Left lung (tissue), 10 donors: ENCODE measurements around the gene HCN4. TPM values are rescaled to one million over a fixed set of nuclear protein-coding genes. Genes with fewer than 3 reads are reported as not detected.
A peak's percentile ranks its signal among the peaks of the same experiment; 100 is the strongest.

Experiments used
- ATAC-seq: fragments of 200-7000 bp; cut with Tn5 transposase; one replicate; pipeline ENCODE4 v1.9.1; 2020; ENCODE audit warnings: moderate library complexity
- DNase-seq, 4 donors: peaks; one replicate each; pipeline ENCODE4 v3.0.0-alpha.2; 2013 to 2020
- H3K27ac ChIP-seq, 2 donors: fragments of 200-600 bp; sonication (generic) in 1 of 2; one replicate each; pipeline versions ENCODE4 v1.5.0 to v1.8.0; 2020 to 2021
- H3K27me3 ChIP-seq, 2 donors: fragments of 200-600 bp; sonication (generic) in 1 of 2; one replicate each; pipeline versions ENCODE4 v1.5.0 to v1.8.0; 2020 to 2021
- H3K36me3 ChIP-seq, 2 donors: fragments of 200-600 bp; sonication (generic) in 1 of 2; one replicate each; pipeline versions ENCODE4 v1.5.0 to v1.8.0; 2020 to 2021
- H3K4me1 ChIP-seq, 2 donors: fragments of 200-600 bp; one replicate each; pipeline ENCODE4 v1.8.0; 2021
- H3K4me3 ChIP-seq, 2 donors: fragments of 200-600 bp; sonication (generic) in 1 of 2; one replicate each; pipeline versions ENCODE4 v1.5.0 to v1.8.0; 2020 to 2021; ENCODE audit warnings: mild to moderate bottlenecking in 1 of 2
- H3K9me3 ChIP-seq, 2 donors: fragments of 200-600 bp; sonication (generic) in 1 of 2; one replicate each; pipeline versions ENCODE4 v1.5.0 to v1.8.0; 2020 to 2021
- intact Hi-C, 2 donors: fragments of 100-400 bp; cut with DNase I; formaldehyde crosslinking; loops; one replicate each; pipeline versions ENCODE4 v1.11.2 to v1.14.2; 2022
- polyA plus RNA-seq, 6 donors: library from polyadenylated mRNA; unstranded; fragments of 120-200 nt; gene quantifications; one replicate each; pipeline ENCODE4 v1.2.1, GENCODE V29; 2013; ENCODE audit not compliant: insufficient read length in 6 of 6
- total RNA-seq, 2 donors: library from RNA; stranded (reverse); fragmentation: NEBNext Ultra II Directional; extraction: Animal tissue kit (Norgen Biotek cat#: 25700); gene quantifications; one replicate each; pipeline ENCODE4 v1.2.1, GENCODE V29; 2021
- TF ChIP-seq, protein P1 (sequence below), 2 donors: fragments of 200-600 bp; sonication (generic) in 1 of 2; IDR thresholded peaks; one replicate each; pipeline versions ENCODE4 v1.5.0 to v1.8.0; 2021; ENCODE audit warnings: antibody characterized with exemption in 2 of 2
- donor health status: DM: no; HTN: yes; CAD: no.
- donor health status: DM: no; HTN: no; CAD: no.

HCN4 gene
- total and polyA plus RNA-seq, 8 donors, result 0.09 to 0.27 (median 0.18) TPM

DNA sequence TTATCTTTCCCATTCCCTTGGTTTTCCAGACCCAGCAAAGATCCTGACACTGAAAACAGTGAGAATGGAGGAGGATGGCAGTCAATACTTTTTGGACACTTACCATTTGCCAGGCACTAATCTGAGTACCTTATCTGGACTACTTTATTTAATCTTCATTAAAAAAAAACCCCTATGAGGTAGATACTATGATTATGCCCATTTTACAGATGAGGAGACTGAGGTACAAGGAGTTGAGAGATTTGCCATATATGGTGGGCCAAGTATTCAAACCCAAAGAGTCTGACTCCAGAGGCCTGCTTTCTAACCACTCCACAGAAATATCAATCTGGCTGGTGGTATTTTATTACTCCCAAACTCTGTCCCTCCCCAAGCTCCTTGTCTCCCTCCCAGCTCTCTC lies 19.6 kb downstream of the HCN4 start:
- ATAC-seq (no peak), DNase-seq (no peak)
- Histone ChIP-seq H3K36me3 (no peaks in the 10 kb centered on the region), H3K27ac (no peak overlapping the region), H3K9me3 (no peaks in the 10 kb centered on the region), H3K27me3 (peaks cover 0 to 35% of the 10 kb centered on the region in 2 donors), H3K4me1 (no peaks in the 10 kb centered on the region), H3K4me3 (no peak overlapping the region)
- intact Hi-C loops, result no loop called here
- TF ChIP-seq, protein P1, sequence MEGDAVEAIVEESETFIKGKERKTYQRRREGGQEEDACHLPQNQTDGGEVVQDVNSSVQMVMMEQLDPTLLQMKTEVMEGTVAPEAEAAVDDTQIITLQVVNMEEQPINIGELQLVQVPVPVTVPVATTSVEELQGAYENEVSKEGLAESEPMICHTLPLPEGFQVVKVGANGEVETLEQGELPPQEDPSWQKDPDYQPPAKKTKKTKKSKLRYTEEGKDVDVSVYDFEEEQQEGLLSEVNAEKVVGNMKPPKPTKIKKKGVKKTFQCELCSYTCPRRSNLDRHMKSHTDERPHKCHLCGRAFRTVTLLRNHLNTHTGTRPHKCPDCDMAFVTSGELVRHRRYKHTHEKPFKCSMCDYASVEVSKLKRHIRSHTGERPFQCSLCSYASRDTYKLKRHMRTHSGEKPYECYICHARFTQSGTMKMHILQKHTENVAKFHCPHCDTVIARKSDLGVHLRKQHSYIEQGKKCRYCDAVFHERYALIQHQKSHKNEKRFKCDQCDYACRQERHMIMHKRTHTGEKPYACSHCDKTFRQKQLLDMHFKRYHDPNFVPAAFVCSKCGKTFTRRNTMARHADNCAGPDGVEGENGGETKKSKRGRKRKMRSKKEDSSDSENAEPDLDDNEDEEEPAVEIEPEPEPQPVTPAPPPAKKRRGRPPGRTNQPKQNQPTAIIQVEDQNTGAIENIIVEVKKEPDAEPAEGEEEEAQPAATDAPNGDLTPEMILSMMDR (IDR thresholded peaks at IDR 0.05), result no peak

DNA sequence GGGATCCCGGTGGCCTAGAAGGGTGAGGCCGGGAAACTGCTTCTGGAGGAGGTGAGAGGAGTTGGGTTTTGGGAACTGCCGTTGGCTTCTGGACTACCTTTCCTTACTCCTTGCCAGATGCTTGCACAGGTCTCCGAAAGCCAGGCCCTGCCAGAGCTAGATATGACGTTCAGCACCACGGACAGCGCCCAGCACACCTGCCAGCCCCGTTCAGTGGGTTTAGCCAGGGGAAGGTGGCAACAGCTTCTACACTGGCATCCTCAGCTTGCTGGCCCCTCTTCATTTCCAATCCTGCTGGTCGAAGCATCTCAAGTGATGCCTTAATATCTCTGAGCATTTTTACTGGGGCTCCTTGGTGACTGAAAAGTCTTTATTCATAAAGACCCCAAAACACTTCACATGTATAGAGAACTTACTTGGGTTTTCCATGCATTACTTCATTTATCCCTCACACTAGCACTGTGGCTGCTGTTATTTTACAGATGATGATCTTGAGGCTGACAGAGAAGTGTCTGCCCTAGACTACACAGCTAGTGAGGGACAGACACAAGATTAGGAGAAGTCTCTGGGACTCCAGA lies 21.9 kb downstream of the HCN4 start:
- Histone ChIP-seq H3K4me3 (no peak overlapping the region), H3K27ac (no peak overlapping the region), H3K36me3 (no peaks in the 10 kb centered on the region), H3K4me1 (no peaks in the 10 kb centered on the region), H3K27me3 (peaks cover 0 to 29% of the 10 kb centered on the region in 2 donors), H3K9me3 (no peaks in the 10 kb centered on the region)
- peak; percentile 95 for ATAC-seq
- peak; percentile 31 to 84 (median 68) for DNase-seq
- TF ChIP-seq, protein P1 (IDR thresholded peaks at IDR 0.05), result no peak
- intact Hi-C loops, result no loop called here

DNA sequence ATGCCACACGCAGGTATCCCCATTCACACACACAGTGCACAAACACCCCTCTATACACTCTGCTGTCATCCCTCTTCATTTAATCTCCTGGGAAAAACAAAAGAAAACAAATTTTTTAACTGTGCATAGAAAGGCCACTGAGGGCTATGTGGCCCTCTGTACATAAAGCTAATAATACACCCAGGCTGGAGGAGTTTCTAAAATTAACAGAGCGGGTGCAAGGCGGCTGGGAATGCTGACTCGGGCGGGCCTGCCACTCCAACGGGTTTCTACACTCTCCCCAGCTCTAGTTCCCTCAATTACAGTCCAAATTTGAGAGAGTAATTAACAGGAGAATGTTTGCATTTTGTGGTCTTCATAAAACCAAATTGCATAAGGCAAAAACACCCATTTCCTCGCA lies 23.1 kb downstream of the HCN4 start:
- ATAC-seq (no peak), DNase-seq (peak in 1 of 4 donors; percentile 21)
- no peaks in the 10 kb centered on the region for H3K4me1 ChIP-seq
- H3K27ac ChIP-seq, result no peak overlapping the region
- H3K36me3 ChIP-seq, result no peaks in the 10 kb centered on the region
- H3K4me3 ChIP-seq, result no peak overlapping the region
- TF ChIP-seq, protein P1 (IDR thresholded peaks at IDR 0.05), result no peak
- intact Hi-C loops, result no loop called here
- H3K9me3 ChIP-seq, result no peaks in the 10 kb centered on the region
- H3K27me3 ChIP-seq, result peaks cover 0 to 17% of the 10 kb centered on the region in 2 donors

DNA sequence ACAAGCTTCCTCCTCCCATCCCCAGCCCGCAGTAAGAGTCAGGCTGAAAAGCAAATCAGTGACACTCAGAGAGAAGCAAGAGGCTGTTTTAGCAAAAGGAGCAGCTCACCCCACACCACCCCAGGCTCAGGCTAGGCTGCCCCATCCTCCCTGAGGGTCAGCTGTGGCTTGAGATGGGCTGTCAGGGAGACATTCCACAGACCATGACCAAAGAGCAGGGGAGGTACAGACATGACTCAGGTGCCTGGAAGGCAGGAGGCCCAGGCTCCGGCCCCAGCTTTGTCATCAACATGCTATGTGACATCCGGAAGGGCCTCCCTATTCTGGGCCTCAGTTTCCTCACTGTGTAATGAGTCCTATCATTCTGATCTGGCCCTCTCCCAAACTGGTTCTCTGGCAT lies 24.7 kb downstream of the HCN4 start:
- H3K4me3 ChIP-seq, result no peak overlapping the region
- TF ChIP-seq, protein P1 (IDR thresholded peaks at IDR 0.05), result no peak
- intact Hi-C loops, result no loop called here
- H3K27me3 ChIP-seq, result peaks cover 0 to 12% of the 10 kb centered on the region in 2 donors
- no peaks in the 10 kb centered on the region for H3K4me1 ChIP-seq
- H3K9me3 ChIP-seq, result no peaks in the 10 kb centered on the region
- peak in 1 of 4 donors; percentile 39 for DNase-seq
- H3K27ac ChIP-seq, result no peak overlapping the region
- H3K36me3 ChIP-seq, result no peaks in the 10 kb centered on the region
- ATAC-seq, result no peak

DNA sequence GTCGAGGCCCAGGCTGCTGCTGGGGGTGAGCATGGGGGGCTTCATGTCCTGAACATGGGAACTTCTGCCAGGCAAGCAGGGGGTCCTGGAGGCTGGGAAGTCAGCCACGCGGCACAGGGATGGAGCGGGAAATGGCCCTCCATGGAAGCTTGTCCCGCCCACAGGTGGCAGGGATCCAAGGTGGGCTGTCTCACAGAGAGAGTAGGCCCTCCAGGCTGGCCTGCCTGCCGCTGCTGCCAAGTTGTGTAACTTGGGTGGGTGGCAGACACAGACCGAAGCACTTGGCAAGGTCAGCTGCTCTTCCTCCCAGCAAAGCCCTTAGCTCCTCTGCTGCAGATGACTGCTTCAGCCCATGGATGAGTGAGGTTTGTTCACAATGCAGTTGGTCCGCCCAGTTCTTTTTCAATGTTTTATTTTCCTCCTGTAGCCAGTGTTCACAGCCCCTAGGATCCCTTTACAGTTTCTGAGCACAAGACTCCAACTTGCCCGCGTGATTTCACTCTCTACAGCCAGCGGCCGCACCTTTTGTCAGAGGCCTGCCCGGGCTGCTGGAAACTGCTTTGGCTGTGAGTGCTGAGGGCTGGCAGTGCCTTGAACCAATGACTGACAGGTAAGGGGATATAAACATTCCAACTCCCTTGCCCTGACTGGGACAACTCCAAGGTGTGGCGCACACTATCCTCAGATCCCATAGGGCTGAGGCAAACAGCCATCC lies 26.7 kb downstream of the HCN4 start:
- Histone ChIP-seq H3K4me1 (no peaks in the 10 kb centered on the region), H3K4me3 (no peak overlapping the region), H3K36me3 (no peaks in the 10 kb centered on the region), H3K9me3 (no peaks in the 10 kb centered on the region), H3K27me3 (peaks cover 0 to 8% of the 10 kb centered on the region in 2 donors), H3K27ac (no peak overlapping the region)
- ATAC-seq (no peak), DNase-seq (peak in 1 of 4 donors; percentile 71)
- TF ChIP-seq, protein P1 (IDR thresholded peaks at IDR 0.05), result no peak
- intact Hi-C loops, result no loop called here
